Epithelial cell of proximal tubule (primary cell): ENCODE data around the gene UGT1A6. TPM values are rescaled to one million over a fixed set of nuclear protein-coding genes. Genes with fewer than 3 reads are reported as not detected.

Experiments used
- DNase-seq: peaks from one replicate; pipeline ENCODE4 v3.0.0-alpha.2; 2011; ENCODE audit warnings: low read depth
- H3K4me3 ChIP-seq: 2 replicates; pipeline ENCODE4 v1.5.1; 2011; ENCODE audit warnings: low read depth, mild to moderate bottlenecking, low read length
- total RNA-seq: library from RNA; depleted of rRNA; stranded (reverse); fragments of >200 nt; gene quantifications from 2 replicates; pipeline ENCODE4 v1.2.3, GENCODE V29; 2015
- TF ChIP-seq, protein P1 (sequence below): conservative IDR thresholded peaks from 2 replicates; pipeline ENCODE4 v1.5.1; 2012; ENCODE audit warnings: low read depth, mild to moderate bottlenecking, low read length

Gene UGT1A6
- total RNA-seq, 1 donor from 2014 or later = 0.52 TPM

DNA sequence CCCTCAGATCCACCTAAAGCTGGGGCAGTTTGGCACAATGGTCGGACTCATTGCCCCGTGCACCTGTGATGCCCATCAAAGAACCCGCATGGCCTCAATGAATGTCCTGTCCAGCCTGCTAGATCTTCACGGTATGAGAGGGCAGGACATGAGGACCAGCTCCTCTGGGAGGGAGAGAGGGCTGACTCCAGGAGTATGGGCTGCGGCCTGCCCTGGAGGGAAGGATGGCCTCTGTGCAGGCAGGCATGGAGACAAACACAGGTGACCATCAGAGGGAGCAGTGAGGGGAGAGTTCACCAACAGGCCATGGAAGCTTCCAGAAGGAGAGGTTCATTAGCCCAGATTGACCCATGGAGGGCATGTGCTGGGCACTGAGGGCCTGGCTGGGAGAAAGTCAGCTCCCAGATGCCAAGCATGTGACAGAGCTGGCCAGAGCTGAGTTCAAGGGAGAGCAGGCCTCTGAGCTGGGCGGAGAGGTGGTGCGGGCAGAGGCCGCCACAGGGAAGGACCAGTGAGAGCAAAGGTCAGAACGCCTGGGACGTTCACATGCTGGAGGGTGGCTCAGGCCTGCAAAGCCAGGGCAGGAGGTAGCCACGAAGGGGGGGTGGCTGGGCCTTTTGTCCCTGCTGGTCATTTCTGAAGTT, 125.4 kb downstream of the UGT1A6 start:
- H3K4me3 ChIP-seq = no peak overlapping the region
- no peak for DNase-seq
- TF ChIP-seq, protein P1, sequence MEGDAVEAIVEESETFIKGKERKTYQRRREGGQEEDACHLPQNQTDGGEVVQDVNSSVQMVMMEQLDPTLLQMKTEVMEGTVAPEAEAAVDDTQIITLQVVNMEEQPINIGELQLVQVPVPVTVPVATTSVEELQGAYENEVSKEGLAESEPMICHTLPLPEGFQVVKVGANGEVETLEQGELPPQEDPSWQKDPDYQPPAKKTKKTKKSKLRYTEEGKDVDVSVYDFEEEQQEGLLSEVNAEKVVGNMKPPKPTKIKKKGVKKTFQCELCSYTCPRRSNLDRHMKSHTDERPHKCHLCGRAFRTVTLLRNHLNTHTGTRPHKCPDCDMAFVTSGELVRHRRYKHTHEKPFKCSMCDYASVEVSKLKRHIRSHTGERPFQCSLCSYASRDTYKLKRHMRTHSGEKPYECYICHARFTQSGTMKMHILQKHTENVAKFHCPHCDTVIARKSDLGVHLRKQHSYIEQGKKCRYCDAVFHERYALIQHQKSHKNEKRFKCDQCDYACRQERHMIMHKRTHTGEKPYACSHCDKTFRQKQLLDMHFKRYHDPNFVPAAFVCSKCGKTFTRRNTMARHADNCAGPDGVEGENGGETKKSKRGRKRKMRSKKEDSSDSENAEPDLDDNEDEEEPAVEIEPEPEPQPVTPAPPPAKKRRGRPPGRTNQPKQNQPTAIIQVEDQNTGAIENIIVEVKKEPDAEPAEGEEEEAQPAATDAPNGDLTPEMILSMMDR = no peak

DNA sequence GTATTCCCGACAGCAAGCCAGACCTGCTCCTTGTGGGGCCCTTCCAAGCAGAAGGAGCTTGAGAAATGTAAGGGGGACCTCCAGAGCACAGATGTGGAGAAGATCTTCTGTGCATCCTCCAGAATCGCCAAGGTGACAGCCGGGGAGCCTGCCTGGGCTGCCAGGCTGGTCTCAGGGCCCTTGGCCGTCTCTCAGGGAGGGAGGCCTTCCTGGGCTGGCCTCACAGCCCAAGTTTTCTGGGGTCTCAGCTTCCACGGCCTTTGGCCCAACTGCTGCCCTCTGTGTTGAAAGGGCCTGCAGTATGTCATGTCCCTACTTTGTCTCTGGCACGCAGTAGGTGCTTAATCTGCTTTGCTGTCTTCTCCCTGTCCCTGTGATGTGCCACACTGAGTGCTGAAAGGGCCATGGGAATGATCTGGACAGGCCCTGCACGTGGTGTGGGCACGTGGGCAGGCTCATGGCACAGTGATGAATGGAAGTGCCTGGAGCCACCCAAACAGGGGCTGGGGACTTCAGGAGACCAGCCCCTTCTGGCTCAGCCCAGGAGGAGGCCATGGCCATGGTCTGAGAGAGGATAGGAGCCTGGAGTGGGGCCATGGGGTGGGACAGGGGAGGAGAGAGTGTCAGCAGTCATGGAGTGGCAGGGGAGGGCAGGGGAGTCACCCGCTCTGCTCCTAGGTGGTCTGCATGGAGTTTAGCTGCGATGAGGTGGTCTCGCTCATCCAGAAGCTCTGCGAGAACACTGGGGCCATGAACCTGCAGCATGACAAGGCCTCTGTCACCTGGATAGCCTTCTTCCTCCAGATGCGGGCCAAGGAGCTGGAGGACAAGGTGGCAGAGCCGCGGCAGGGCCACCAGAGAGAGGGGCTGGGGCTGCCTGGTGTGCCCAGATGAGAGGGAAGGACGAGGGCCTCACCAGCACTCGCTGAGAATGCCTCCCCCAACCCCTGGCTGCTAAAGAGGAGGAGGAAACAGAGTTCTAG, 126.2 kb downstream of the UGT1A6 start:
- TF ChIP-seq, protein P1 = no peak
- H3K4me3 ChIP-seq = no peak overlapping the region
- no peak for DNase-seq

DNA sequence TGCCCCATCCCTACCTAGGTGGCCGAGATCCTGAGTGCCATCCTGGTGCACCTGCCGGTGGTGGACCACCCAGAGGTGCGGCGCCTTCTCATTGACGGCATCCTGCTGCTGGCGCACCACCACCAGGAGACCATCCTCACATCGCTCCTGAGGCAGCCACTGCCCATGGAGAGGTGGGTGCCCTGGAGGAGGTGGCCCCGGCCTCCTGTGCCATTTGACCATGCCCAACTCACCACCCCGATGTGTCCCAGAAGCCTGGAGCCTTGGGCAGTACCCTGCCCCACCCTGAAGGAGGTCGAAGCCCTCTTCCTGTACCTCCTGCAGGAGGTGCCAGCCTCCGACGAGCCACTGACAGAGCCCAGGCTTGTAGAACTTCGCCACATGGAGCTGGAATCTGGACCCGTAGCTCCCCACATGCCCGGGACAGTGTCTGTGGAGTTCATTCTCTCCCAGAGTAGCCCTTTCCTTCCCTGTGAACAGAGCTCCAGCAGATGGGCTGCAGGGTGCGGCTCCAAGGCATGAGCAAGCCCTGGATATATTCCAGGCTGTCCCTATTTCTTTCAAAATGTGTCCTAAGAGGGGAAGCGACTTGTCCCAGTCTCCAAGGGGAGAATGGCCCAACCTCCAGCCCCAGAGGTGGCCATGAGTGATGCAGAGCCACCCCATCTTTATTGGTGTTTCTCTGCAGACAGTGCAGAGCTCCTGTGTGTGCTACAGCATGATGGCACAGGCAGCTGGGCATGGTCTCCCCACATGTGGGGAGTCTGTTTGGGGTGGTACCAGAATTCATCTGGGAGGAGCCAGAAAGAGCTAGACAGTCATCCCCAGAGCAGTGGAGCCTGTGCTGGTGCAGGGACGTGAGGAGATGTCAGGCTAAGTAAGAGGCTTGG, 127.4 kb downstream of the UGT1A6 start:
- H3K4me3 ChIP-seq = no peak overlapping the region
- TF ChIP-seq, protein P1 = no peak
- no peak for DNase-seq

DNA sequence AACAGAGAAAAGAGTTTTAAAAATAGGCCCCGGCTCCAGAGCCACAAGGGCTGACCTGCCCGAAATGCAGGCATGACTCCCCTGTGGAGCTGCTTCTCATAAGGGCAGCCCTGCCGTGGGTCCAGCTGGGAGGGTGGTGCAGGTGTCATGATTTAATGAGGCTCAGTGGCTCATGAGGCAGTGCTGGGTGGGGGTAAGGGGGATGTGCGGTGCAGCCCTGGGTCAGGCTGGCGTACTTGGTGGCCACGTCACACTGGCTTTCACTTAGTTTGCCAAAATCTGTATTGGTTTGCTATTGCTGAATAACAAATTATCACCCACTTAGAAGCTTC, 128.1 kb downstream of the UGT1A6 start:
- TF ChIP-seq, protein P1 = no peak
- DNase-seq = no peak
- no peak overlapping the region for H3K4me3 ChIP-seq

DNA sequence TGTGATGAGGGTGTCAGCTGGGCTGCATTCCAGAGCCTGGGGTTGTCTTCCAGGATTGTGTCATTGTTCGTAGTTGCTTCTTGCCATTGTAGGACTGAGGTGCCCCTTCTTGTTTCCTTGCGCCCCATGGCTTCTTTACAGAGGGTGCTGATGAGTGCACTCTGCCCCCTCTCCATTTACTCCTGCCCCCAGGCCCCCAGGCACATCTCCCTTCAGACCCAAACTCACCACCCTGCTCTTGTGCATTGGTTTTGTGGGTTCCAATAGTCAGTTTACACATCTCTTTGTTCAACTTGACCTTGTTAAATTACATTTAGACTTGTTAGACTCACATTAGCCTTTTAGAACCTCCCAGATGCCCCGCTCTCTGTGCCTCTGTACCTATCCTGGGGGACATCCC, 128.5 kb downstream of the UGT1A6 start:
- H3K4me3 ChIP-seq = no peak overlapping the region
- TF ChIP-seq, protein P1 = no peak
- no peak for DNase-seq

DNA sequence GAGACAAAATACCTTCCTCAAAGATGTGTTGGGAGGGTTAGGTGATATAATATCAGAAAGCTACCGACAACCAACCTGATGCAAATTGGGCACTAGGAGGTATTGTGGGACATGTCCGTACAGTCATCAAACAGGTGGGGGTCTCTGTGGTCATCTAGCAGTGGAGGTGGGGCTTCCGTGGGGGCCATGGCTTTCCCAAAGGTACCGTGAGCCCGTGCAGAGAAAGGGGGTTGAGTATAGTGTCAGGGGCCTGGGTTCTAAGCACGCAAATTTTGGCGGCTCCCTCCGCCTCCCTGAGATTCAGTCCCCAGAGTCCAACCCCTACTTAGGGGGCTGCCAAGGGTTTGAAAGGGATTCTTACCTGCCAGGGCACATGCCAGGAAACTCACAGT, 129.0 kb downstream of the UGT1A6 start:
- DNase-seq = no peak
- no peak overlapping the region for H3K4me3 ChIP-seq
- TF ChIP-seq, protein P1 = no peak
